CD4-positive, alpha-beta T cell (primary cell): ENCODE measurements around the gene TBATA. TPM values are rescaled to one million over a fixed set of nuclear protein-coding genes. Genes with fewer than 3 reads are reported as not detected.

Source experiments
- ATAC-seq: fragments of 200-7000 bp; cut with Tn5 transposase; one replicate; pipeline ENCODE4 v1.10.0; 2022; ENCODE audit warnings: mild to moderate bottlenecking; ENCODE audit not compliant: poor library complexity
- CTCF ChIA-PET: fragments of 350-600 bp; sonication (Branson Sonifier 250); formaldehyde crosslinking; loops from one replicate; lab custom pipeline; 2021; ENCODE audit warnings: antibody characterized with exemption, inconsistent platforms; lab: Charles Lee
- POLR2A ChIA-PET: fragments of 350-600 bp; sonication (Branson Sonifier 250); formaldehyde crosslinking; loops from one replicate; lab custom pipeline; 2021; ENCODE audit warnings: antibody characterized with exemption, inconsistent platforms; lab: Charles Lee
- DNase-seq, 14 experiments: peaks; one replicate each; pipeline ENCODE4 v3.0.0-alpha.2; 2013 to 2020; ENCODE audit warnings: mixed read lengths in 2 of 14
- H3K27ac ChIP-seq, 2 donors: one replicate each; pipeline versions ENCODE4 v1.5.1 to v1.7.0; 2013; ENCODE audit warnings: low read length in 2 of 2, low read depth in 1 of 2, mild to moderate bottlenecking in 1 of 2
- H3K27me3 ChIP-seq, 2 experiments: 1 replicate in 1 of 2; 2 replicates in 1 of 2; pipeline versions ENCODE4 v1.6.1 to v1.7.0; 2013; ENCODE audit warnings: low read length in 2 of 2, control low read depth in 1 of 2, mild to moderate bottlenecking in 1 of 2, moderate library complexity in 1 of 2; ENCODE audit not compliant: insufficient read depth in 2 of 2, control insufficient read depth in 1 of 2
- H3K36me3 ChIP-seq: one replicate; pipeline ENCODE4 v1.6.1; 2013; ENCODE audit warnings: low read length, control low read depth; ENCODE audit not compliant: insufficient read depth
- H3K4me1 ChIP-seq: one replicate; pipeline ENCODE4 v1.6.1; 2013; ENCODE audit warnings: low read length, control low read depth; ENCODE audit not compliant: insufficient read depth
- H3K4me3 ChIP-seq: one replicate; pipeline ENCODE4 v1.5.1; 2013; ENCODE audit warnings: mild to moderate bottlenecking, low read length, moderate library complexity
- H3K9me3 ChIP-seq, 2 experiments: 1 replicate in 1 of 2; 2 replicates in 1 of 2; pipeline versions ENCODE4 v1.6.1 to v1.7.0; 2013; ENCODE audit warnings: low read length in 2 of 2, mild to moderate bottlenecking in 2 of 2, control low read depth in 1 of 2, moderate library complexity in 1 of 2; ENCODE audit not compliant: control insufficient read depth in 1 of 2, insufficient read depth in 1 of 2
- H3K27ac Mint-ChIP-seq: one replicate; pipeline ENCODE4 v1.8.0; 2020; ENCODE audit warnings: mixed read lengths
- H3K27me3 Mint-ChIP-seq: one replicate; pipeline ENCODE4 v1.8.0; 2021; ENCODE audit warnings: mixed read lengths
- H3K36me3 Mint-ChIP-seq: one replicate; pipeline ENCODE4 v1.8.0; 2021; ENCODE audit warnings: low read depth, mixed read lengths
- H3K4me1 Mint-ChIP-seq: one replicate; pipeline ENCODE4 v1.8.0; 2021; ENCODE audit warnings: low read depth, mixed read lengths
- H3K4me3 Mint-ChIP-seq: one replicate; pipeline ENCODE4 v1.8.0; 2020; ENCODE audit warnings: mild to moderate bottlenecking, mixed read lengths
- H3K9me3 Mint-ChIP-seq: one replicate; pipeline ENCODE4 v1.8.0; 2020; ENCODE audit warnings: mixed read lengths
- CTCF ChIP-seq: fragments of 200-600 bp; IDR thresholded peaks from one replicate; pipeline ENCODE4 v1.8.0; 2022; ENCODE audit warnings: antibody characterized with exemption, mild to moderate bottlenecking
- intact Hi-C, 2 experiments: fragments of 100-400 bp; cut with DNase I in 1 of 2; cut with micrococcal nuclease in 1 of 2; formaldehyde crosslinking; loops; one replicate each; pipeline versions ENCODE4 v1.15.1 to v1.9.0; 2023 to 2025; cut with DNase I, micrococcal nuclease
- total RNA-seq, 174 experiments: library from RNA in 2 of 174; stranded (reverse) in 2 of 174; gene quantifications; one replicate each; pipeline ENCODE4 v1.2.3 and lab custom pipeline; 2021 to 2026

Gene TBATA
- total RNA-seq, 2 experiments from 2014 or later, result not detected

DNA sequence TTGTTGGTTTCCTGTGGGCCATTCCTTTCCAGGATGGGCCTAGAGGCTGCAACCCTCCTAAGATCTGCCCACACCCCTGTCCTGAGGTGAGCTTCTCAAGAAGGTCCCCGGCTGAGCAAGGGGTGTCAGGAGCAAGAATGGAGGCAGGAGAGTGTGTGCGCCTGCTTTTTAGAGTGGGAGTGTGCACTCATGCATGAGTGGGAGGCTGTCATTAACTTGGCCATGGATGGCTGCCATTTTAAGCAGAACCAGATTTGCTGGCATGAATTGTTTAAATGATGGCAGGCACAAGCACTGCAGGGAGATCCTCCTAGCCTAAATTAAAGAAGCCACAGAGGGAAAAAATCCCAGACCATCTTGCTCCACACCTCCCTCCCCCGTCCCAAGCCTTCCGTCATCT is 27.6 kb upstream of the TBATA start:
- no peak for DNase-seq
- H3K9me3 ChIP-seq, result no peaks in the 10 kb centered on the region
- no peak overlapping the region for H3K4me3 Mint-ChIP-seq
- peaks cover 25% of the 10 kb centered on the region for H3K4me1 ChIP-seq
- H3K27ac ChIP-seq, result no peak overlapping the region
- H3K4me1 Mint-ChIP-seq, result peaks cover 31% of the 10 kb centered on the region
- CTCF ChIA-PET, result no interaction called here
- TF ChIP-seq CTCF, result no peak
- H3K27me3 ChIP-seq, result no peaks in the 10 kb centered on the region
- intact Hi-C loops, result loop anchor here in 1 of 2 experiments (10.0 kb wide), 1 partner anchor 668 kb away; the partner anchor contains the start of gene TYSND1
- H3K27ac Mint-ChIP-seq, result no peak overlapping the region
- H3K9me3 Mint-ChIP-seq, result no peaks in the 10 kb centered on the region
- H3K36me3 ChIP-seq, result no peaks in the 10 kb centered on the region
- POLR2A ChIA-PET, result no interaction called here
- H3K36me3 Mint-ChIP-seq, result peaks cover 2% of the 10 kb centered on the region
- ATAC-seq, result no peak
- no peaks in the 10 kb centered on the region for H3K27me3 Mint-ChIP-seq
- H3K4me3 ChIP-seq, result no peak overlapping the region

DNA sequence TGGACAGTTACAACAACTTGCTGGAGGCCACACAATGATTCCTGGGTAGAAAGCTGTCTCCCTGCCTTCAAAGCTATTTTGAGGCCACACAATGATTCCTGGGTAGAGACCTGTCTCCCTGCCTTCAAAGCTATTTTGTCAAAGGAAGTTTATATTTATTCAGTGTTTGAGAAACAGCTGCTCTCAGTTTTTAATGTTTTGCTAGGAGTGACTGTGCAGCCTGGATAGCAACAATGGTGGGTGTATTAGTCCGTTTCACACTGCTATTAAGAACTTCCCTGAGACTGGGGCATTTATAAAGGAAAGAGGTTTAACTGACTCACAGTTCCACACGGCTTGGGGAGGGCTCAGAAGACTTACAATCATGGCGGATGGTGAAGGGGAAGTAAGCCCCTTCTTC is 26.7 kb upstream of the TBATA start:
- peak overlapping the region; percentile 69 for H3K4me3 Mint-ChIP-seq
- intact Hi-C loops, result loop anchor here in 1 of 2 experiments (10.0 kb wide), 1 partner anchor 667 kb away; the partner anchor contains the start of gene TYSND1
- peaks cover 20% of the 10 kb centered on the region for H3K4me1 ChIP-seq
- no peaks in the 10 kb centered on the region for H3K9me3 ChIP-seq
- ChIA-PET CTCF (no interaction called here), POLR2A (no interaction called here)
- H3K4me1 Mint-ChIP-seq, result peaks cover 22% of the 10 kb centered on the region
- no peak overlapping the region for H3K27ac ChIP-seq
- ATAC-seq (no peak), DNase-seq (no peak)
- no peak overlapping the region for H3K4me3 ChIP-seq
- no peaks in the 10 kb centered on the region for H3K9me3 Mint-ChIP-seq
- no peaks in the 10 kb centered on the region for H3K27me3 ChIP-seq
- no peaks in the 10 kb centered on the region for H3K36me3 ChIP-seq
- H3K27me3 Mint-ChIP-seq, result peaks cover 6% of the 10 kb centered on the region
- H3K27ac Mint-ChIP-seq, result no peak overlapping the region
- no peak for TF ChIP-seq CTCF
- H3K36me3 Mint-ChIP-seq, result no peaks in the 10 kb centered on the region

DNA sequence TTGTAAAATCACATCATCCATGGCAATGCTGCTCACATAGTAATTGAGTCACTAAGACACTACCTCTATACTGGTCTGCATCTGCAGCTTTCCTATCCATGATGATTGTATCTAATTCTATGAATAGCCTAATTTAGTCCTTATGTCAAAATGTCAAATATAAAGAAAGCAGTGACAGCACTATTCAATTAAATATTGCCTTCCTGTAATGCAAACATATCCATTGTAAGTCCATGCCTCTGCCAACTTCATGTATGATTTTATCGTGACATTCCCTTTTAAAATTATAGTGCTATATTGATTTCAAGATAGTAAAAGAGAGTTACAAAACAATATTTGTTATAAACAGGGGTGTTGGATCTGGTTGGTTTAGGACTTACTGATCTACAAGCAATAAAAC is 25.8 kb upstream of the TBATA start:
- intact Hi-C loops, result loop anchor here in 1 of 2 experiments (10.0 kb wide), 1 partner anchor 666 kb away; the partner anchor contains the start of gene TYSND1
- DNase-seq, result no peak
- Mint-ChIP-seq H3K27ac (no peak overlapping the region), H3K27me3 (peaks cover 6% of the 10 kb centered on the region), H3K4me1 (peaks cover 16% of the 10 kb centered on the region), H3K36me3 (no peaks in the 10 kb centered on the region), H3K9me3 (no peaks in the 10 kb centered on the region), H3K4me3 (no peak overlapping the region)
- CTCF ChIA-PET, result no interaction called here
- Histone ChIP-seq H3K27ac (no peak overlapping the region), H3K4me1 (peaks cover 14% of the 10 kb centered on the region), H3K36me3 (no peaks in the 10 kb centered on the region), H3K4me3 (no peak overlapping the region), H3K27me3 (no peaks in the 10 kb centered on the region), H3K9me3 (no peaks in the 10 kb centered on the region)
- ATAC-seq, result no peak
- TF ChIP-seq CTCF, result no peak
- POLR2A ChIA-PET, result no interaction called here
